ENCODE results near the gene FCRLB. TPM values are rescaled to one million over a fixed set of nuclear protein-coding genes. Genes with fewer than 3 reads are reported as not detected.
"Not testable (repeated sequence)": the region's sequence is repeated elsewhere in the genome, so short reads cannot be mapped to it uniquely, and the experiment has no call there.

Gene FCRLB
- total and polyA plus RNA-seq, 2 experiments from 2014 or later: 1.7 to 2.9 TPM

DNA sequence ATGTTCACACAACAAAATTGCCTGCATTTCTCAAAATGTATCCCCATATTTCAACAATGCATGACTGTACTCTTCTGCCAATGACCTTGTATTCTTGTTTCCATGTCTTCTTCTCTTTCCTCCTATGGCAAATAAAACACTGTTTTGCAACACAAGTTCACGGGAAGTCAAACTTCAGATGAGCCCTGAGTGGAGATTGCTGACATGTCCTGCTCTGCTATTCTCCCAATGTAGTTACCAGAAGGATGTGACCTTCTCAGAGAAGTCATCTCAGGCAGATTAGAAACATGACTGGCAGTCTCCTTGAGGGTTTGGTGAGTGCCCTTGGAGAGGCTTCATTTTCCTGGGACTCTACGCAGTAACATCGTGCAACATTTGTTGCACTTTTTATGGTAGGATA is 42.8 kb upstream of the FCRLB start:
- Histone ChIP-seq H3K4me1 (ENCODE audit: low read depth) (no peaks in the 10 kb centered on the region), H3K4me3 (no peak overlapping the region), H3K9me3 (ENCODE audit: low read depth) (no peaks in the 10 kb centered on the region), H3K27me3 (peaks cover 28% of the 10 kb centered on the region), H3K27ac (no peak overlapping the region), H3K36me3 (no peaks in the 10 kb centered on the region)
- no peak for DNase-seq (ENCODE audit: low read depth in 1 of 2, low spot score in 1 of 2)
- TF ChIP-seq, protein P1, sequence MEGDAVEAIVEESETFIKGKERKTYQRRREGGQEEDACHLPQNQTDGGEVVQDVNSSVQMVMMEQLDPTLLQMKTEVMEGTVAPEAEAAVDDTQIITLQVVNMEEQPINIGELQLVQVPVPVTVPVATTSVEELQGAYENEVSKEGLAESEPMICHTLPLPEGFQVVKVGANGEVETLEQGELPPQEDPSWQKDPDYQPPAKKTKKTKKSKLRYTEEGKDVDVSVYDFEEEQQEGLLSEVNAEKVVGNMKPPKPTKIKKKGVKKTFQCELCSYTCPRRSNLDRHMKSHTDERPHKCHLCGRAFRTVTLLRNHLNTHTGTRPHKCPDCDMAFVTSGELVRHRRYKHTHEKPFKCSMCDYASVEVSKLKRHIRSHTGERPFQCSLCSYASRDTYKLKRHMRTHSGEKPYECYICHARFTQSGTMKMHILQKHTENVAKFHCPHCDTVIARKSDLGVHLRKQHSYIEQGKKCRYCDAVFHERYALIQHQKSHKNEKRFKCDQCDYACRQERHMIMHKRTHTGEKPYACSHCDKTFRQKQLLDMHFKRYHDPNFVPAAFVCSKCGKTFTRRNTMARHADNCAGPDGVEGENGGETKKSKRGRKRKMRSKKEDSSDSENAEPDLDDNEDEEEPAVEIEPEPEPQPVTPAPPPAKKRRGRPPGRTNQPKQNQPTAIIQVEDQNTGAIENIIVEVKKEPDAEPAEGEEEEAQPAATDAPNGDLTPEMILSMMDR (IDR thresholded peaks at IDR 0.05; ENCODE audit: low read depth, low read length): no peak

DNA sequence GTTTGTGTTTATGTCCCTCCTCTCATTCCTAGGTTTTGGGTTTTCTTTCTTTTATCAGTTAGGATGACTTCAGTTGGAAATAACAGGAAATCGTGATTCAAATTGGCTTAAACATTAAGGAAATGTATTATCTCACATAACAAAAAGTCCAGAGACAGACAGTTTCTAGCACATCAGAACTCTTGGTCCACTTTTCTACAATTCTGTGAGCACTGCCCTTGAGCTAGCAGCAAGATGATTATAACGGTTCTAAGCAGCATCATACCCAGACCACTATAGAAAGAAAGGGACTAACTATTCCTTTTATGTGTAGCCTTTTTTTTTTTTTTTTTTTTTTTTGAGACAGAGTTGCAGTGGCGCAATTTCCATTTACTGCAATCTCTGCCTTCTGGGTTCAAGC is 39.5 kb upstream of the FCRLB start:
- TF ChIP-seq, protein P1 (IDR thresholded peaks at IDR 0.05; ENCODE audit: low read depth, low read length): no peak
- Histone ChIP-seq H3K27me3 (peaks cover 41% of the 10 kb centered on the region), H3K27ac (no peak overlapping the region), H3K4me1 (ENCODE audit: low read depth) (no peaks in the 10 kb centered on the region), H3K4me3 (no peak overlapping the region), H3K36me3 (no peaks in the 10 kb centered on the region), H3K9me3 (ENCODE audit: low read depth) (no peaks in the 10 kb centered on the region)
- no peak for DNase-seq (ENCODE audit: low read depth in 1 of 2, low spot score in 1 of 2)

DNA sequence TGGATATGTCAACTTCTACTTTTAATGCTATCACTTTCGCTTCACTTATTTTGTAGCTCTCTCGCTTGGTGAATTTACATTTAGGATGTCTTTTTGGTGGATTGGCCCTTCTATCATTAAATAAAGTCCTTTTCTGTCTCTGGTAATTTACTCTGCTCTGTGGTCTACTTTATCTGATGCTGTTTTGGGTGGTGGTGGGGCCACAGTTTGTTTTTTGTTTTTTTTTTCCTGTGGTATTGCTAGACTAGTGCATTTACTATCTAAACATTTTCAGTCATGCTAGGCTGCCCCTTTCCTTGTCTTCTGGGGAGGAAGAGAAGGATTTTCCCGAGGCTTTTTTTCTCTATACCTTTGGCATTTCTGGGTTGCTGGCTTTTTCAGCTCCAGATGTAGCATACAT is 32.4 kb upstream of the FCRLB start:
- no peaks in the 10 kb centered on the region for H3K4me1 ChIP-seq (ENCODE audit: low read depth)
- H3K36me3 ChIP-seq: no peaks in the 10 kb centered on the region
- TF ChIP-seq, protein P1 (IDR thresholded peaks at IDR 0.05; ENCODE audit: low read depth, low read length): no peak
- H3K27ac ChIP-seq: no peak overlapping the region
- no peak for DNase-seq (ENCODE audit: low read depth in 1 of 2, low spot score in 1 of 2)
- H3K4me3 ChIP-seq: no peak overlapping the region
- H3K9me3 ChIP-seq (ENCODE audit: low read depth): no peaks in the 10 kb centered on the region
- peaks cover 12% of the 10 kb centered on the region for H3K27me3 ChIP-seq

DNA sequence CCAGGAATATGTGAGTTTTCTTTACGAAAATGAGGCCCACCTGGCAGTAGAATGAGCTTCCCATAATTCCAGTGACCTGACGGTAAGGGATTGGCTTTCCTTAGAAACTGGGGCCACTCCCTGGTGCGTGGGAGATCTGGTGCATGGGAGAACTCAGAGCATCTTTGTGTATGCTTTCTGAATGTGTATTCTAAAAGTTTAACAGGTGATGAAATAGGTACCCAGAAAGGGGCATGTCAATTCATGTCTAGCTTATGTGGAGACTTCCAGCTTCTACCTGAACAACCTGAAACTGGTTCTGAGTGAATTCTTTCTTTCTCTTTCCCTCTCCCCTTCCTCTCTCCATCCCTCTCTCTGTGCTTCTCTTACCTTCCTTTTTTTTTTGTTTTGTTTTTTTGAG is 29.5 kb upstream of the FCRLB start:
- H3K9me3 ChIP-seq (ENCODE audit: low read depth): no peaks in the 10 kb centered on the region
- H3K36me3 ChIP-seq: no peaks in the 10 kb centered on the region
- H3K27me3 ChIP-seq: peaks cover 3% of the 10 kb centered on the region
- H3K27ac ChIP-seq: no peak overlapping the region
- TF ChIP-seq, protein P1 (IDR thresholded peaks at IDR 0.05; ENCODE audit: low read depth, low read length): no peak
- no peak overlapping the region for H3K4me3 ChIP-seq
- H3K4me1 ChIP-seq (ENCODE audit: low read depth): no peaks in the 10 kb centered on the region
- no peak for DNase-seq (ENCODE audit: low read depth in 1 of 2, low spot score in 1 of 2)

DNA sequence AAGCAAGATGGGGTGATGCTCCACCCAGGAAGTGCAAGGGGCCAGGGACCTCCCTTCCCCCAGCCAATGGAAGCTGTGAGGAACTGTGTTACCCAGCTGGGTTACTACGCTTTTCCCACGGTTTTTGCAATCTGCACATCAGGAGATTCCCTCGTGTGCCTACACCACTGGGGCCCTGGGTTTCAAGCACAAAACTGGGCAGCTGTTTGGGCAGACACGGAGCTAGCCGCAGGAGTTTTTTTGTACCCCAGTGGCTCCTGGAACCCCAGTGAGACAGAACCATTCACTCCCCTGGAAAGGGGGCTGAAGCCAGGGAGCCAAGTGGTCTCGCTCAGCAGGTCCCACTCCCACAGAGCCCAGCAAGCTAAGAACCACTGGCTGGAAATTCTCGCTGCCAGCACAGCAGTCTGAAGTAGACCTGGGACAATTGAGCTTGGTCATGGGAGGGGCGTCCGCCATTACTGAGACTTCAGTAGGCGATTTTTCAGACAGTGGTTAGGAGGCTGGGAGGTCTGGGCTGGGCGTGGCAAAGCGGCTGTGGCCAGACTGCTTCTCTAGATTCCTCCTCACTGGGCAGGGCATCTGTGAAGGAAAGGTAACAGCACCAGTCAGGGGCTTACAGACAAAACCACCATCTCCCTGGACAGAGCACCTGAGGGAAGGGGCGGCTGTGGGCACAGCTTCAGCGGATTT is 28.2 kb upstream of the FCRLB start:
- not testable (repeated sequence) for H3K27me3 ChIP-seq; DNase-seq (ENCODE audit: low read depth in 1 of 2, low spot score in 1 of 2); H3K27ac ChIP-seq; H3K9me3 ChIP-seq (ENCODE audit: low read depth); H3K4me1 ChIP-seq (ENCODE audit: low read depth); H3K36me3 ChIP-seq; H3K4me3 ChIP-seq

DNA sequence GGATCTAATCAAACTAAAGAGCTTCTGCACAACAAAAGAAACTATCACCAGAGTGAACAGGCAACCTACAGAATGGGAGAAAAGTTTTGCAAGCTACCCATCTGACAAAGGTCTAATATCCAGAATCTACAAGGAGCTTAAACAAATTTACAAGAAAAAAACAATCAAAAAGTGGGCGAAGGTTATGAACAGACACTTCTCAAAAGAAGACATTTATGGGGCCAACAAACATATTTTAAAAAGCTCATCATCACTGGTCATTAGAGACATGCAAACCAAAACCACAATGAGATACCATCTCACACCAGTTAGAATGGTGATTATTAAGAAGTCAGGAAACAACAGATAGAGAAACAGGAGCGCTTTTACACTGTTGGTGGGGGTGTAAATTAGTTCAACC is 23.0 kb upstream of the FCRLB start:
- H3K4me3 ChIP-seq; H3K27me3 ChIP-seq; H3K9me3 ChIP-seq (ENCODE audit: low read depth); H3K4me1 ChIP-seq (ENCODE audit: low read depth); H3K27ac ChIP-seq; DNase-seq (ENCODE audit: low read depth in 1 of 2, low spot score in 1 of 2); H3K36me3 ChIP-seq: not testable (repeated sequence)
